ENCODE results near the gene AACS. TPM values are rescaled to one million over a fixed set of nuclear protein-coding genes. Genes with fewer than 3 reads are reported as not detected.

AACS gene
- total RNA-seq, 1 experiment from 2014 or later, result 31.3 TPM

DNA sequence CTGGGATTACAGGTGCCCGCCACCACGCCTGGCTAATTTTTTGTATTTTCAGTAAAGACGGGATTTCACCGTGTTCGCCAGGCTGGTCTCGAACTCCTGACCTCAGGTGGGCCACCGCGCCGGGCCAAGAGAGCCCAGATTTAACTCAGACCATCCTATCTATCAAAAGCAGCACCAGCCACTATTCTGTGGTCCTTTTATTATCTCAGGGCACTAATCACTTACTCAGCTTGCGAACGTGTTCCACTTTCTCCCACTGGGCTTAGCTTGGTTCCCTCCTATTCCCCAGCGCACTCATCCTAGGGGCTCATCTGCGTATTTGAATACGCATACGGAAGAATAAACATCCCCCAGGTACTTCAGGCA is 16.2 kb upstream of the AACS start:
- H3K4me3 Mint-ChIP-seq (ENCODE audit: unreplicated experiment), result peak overlapping the region; percentile 75
- no peak overlapping the region for H3K27ac Mint-ChIP-seq (ENCODE audit: unreplicated experiment)
- no peaks in the 10 kb centered on the region for H3K36me3 ChIP-seq (ENCODE audit: control insufficient read depth, insufficient read depth, low read length)
- H3K9me3 ChIP-seq, result no peaks in the 10 kb centered on the region
- CTCF ChIA-PET, result interaction anchor here (0.6 to 0.9 kb wide), 3 partner anchors 10 to 109 kb away, joined by 3 to 12 read pairs (median 3); no protein-coding TSS in a partner anchor
- H3K4me1 ChIP-seq, result no peaks in the 10 kb centered on the region; the same call in 1 of the 2 replicates
- TF ChIP-seq, protein P1, sequence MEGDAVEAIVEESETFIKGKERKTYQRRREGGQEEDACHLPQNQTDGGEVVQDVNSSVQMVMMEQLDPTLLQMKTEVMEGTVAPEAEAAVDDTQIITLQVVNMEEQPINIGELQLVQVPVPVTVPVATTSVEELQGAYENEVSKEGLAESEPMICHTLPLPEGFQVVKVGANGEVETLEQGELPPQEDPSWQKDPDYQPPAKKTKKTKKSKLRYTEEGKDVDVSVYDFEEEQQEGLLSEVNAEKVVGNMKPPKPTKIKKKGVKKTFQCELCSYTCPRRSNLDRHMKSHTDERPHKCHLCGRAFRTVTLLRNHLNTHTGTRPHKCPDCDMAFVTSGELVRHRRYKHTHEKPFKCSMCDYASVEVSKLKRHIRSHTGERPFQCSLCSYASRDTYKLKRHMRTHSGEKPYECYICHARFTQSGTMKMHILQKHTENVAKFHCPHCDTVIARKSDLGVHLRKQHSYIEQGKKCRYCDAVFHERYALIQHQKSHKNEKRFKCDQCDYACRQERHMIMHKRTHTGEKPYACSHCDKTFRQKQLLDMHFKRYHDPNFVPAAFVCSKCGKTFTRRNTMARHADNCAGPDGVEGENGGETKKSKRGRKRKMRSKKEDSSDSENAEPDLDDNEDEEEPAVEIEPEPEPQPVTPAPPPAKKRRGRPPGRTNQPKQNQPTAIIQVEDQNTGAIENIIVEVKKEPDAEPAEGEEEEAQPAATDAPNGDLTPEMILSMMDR (IDR thresholded peaks at IDR 0.05; ENCODE audit: insufficient read depth in 1 of 2, low read depth in 1 of 2, low read length in 1 of 2, severe bottlenecking in 1 of 2, unreplicated experiment in 1 of 2), result no peak
- no peaks in the 10 kb centered on the region for H3K27me3 Mint-ChIP-seq (ENCODE audit: insufficient read depth, unreplicated experiment)
- no peaks in the 10 kb centered on the region for H3K9me3 Mint-ChIP-seq (ENCODE audit: unreplicated experiment)
- no peaks in the 10 kb centered on the region for H3K36me3 Mint-ChIP-seq (ENCODE audit: insufficient read depth, unreplicated experiment)
- intact Hi-C loops (cut with micrococcal nuclease; ENCODE audit: unreplicated experiment), result loop anchor here (1.0 kb wide), 1 partner anchor 16 kb away; the partner anchor contains the start of gene AACS
- H3K4me3 ChIP-seq (ENCODE audit: low read depth, low read length), result peak overlapping the region; percentile 34
- no peaks in the 10 kb centered on the region for H3K4me1 Mint-ChIP-seq (ENCODE audit: low read depth, unreplicated experiment)
- DNase-seq, result no peak
- H3K27me3 ChIP-seq (replicated peaks; ENCODE audit: control insufficient read depth, insufficient read depth, low read length), result no peaks in the 10 kb centered on the region
- BruUV-seq (replicated peaks), result TSS peak; percentile 95
- POLR2A ChIA-PET, result interaction anchor here (1.8 kb wide), 1 partner anchor 16 kb away, joined by 9 read pairs; the partner anchor contains the start of gene AACS

DNA sequence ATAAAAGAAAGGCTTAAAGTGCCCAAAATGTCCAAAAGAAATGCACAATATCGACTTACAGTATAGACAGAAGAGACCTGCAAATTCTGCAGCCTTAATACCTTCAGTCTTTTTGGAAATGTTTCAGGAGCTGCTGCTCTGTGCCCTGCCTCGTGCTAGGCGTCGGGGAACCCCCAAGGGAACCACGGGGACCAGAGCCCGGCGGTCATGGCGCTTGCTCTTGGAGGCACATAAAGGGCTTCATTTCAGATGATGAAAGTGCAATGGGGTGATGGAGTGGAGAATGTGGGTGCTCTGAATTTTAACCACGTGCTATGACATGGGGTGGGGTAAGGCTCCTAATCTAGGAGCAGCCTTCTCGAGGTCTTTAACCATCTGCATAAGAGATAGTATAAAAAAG is 14.8 kb upstream of the AACS start:
- Mint-ChIP-seq H3K9me3 (ENCODE audit: unreplicated experiment) (no peaks in the 10 kb centered on the region), H3K4me3 (ENCODE audit: unreplicated experiment) (no peak overlapping the region), H3K27me3 (ENCODE audit: insufficient read depth, unreplicated experiment) (no peaks in the 10 kb centered on the region), H3K36me3 (ENCODE audit: insufficient read depth, unreplicated experiment) (no peaks in the 10 kb centered on the region), H3K4me1 (ENCODE audit: low read depth, unreplicated experiment) (no peaks in the 10 kb centered on the region), H3K27ac (ENCODE audit: unreplicated experiment) (no peak overlapping the region)
- Histone ChIP-seq H3K4me1 (no peaks in the 10 kb centered on the region; the same call in 1 of the 2 replicates), H3K4me3 (ENCODE audit: low read depth, low read length) (no peak overlapping the region), H3K27me3 (replicated peaks; ENCODE audit: control insufficient read depth, insufficient read depth, low read length) (no peaks in the 10 kb centered on the region), H3K9me3 (no peaks in the 10 kb centered on the region), H3K36me3 (ENCODE audit: control insufficient read depth, insufficient read depth, low read length) (no peaks in the 10 kb centered on the region)
- ChIA-PET CTCF (interaction anchor here (0.6 kb wide), 1 partner anchor 14 kb away, joined by 6 read pairs; no protein-coding TSS in a partner anchor), POLR2A (interaction anchor here (1.8 kb wide), 1 partner anchor 15 kb away, joined by 9 read pairs; the partner anchor contains the start of gene AACS)
- BruUV-seq (replicated peaks), result no TSS peak
- DNase-seq, result no peak
- intact Hi-C loops (cut with micrococcal nuclease; ENCODE audit: unreplicated experiment), result no loop called here
- TF ChIP-seq, protein P1 (IDR thresholded peaks at IDR 0.05; ENCODE audit: insufficient read depth in 1 of 2, low read depth in 1 of 2, low read length in 1 of 2, severe bottlenecking in 1 of 2, unreplicated experiment in 1 of 2), result no peak

DNA sequence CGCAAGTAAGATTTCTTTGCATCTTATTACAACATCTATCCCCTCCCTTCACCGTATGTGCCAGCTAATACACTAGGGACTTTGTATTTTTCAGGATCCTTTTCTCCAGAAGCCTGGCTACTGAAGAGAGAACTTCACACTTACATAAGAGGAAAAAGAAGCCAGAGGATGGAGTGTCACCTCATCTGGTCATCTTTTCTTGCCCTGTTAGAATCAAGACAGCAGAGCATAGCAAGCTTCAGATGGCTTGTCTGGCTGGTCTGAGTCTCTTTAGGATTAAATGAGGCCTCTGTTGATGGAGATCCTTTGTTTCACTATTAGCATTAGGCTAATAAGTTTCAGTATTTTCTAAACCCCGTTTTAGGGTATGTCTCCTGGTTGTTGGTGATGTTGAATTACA is 14.4 kb upstream of the AACS start:
- DNase-seq, result no peak
- ChIA-PET CTCF (interaction anchor here (0.6 kb wide), 1 partner anchor 13 kb away, joined by 6 read pairs; no protein-coding TSS in a partner anchor), POLR2A (no interaction called here)
- Histone ChIP-seq H3K36me3 (ENCODE audit: control insufficient read depth, insufficient read depth, low read length) (no peaks in the 10 kb centered on the region), H3K4me3 (ENCODE audit: low read depth, low read length) (no peak overlapping the region), H3K27me3 (replicated peaks; ENCODE audit: control insufficient read depth, insufficient read depth, low read length) (no peaks in the 10 kb centered on the region), H3K9me3 (no peaks in the 10 kb centered on the region), H3K4me1 (no peaks in the 10 kb centered on the region; the same call in 1 of the 2 replicates)
- Mint-ChIP-seq H3K4me1 (ENCODE audit: low read depth, unreplicated experiment) (no peaks in the 10 kb centered on the region), H3K27ac (ENCODE audit: unreplicated experiment) (no peak overlapping the region), H3K9me3 (ENCODE audit: unreplicated experiment) (no peaks in the 10 kb centered on the region), H3K27me3 (ENCODE audit: insufficient read depth, unreplicated experiment) (no peaks in the 10 kb centered on the region), H3K4me3 (ENCODE audit: unreplicated experiment) (no peak overlapping the region), H3K36me3 (ENCODE audit: insufficient read depth, unreplicated experiment) (no peaks in the 10 kb centered on the region)
- no TSS peak for BruUV-seq (replicated peaks)
- intact Hi-C loops (cut with micrococcal nuclease; ENCODE audit: unreplicated experiment), result no loop called here
- TF ChIP-seq, protein P1 (IDR thresholded peaks at IDR 0.05; ENCODE audit: insufficient read depth in 1 of 2, low read depth in 1 of 2, low read length in 1 of 2, severe bottlenecking in 1 of 2, unreplicated experiment in 1 of 2), result no peak
